Prostate gland (tissue), 2 donors: Measurements from ENCODE around the gene SBNO2. TPM values are rescaled to one million over a fixed set of nuclear protein-coding genes. Genes with fewer than 3 reads are reported as not detected.

Experiments used
- DNase-seq: peaks from one replicate; pipeline ENCODE4 v3.0.0-alpha.2; 2019; ENCODE audit warnings: low spot score
- H3K27ac ChIP-seq, 2 donors: fragments of 200-600 bp; sonication (generic); 2 replicates each; pipeline ENCODE4 v1.5.1; 2017 to 2019
- H3K27me3 ChIP-seq: fragments of 200-600 bp; sonication (generic); replicated peaks from 2 replicates; pipeline ENCODE4 v1.5.1; 2019; ENCODE audit not compliant: insufficient read depth
- H3K36me3 ChIP-seq, 2 donors: fragments of 200-600 bp; sonication (generic); 1 replicate in 1 of 2; 2 replicates in 1 of 2; pipeline versions ENCODE4 v1.5.1 to v1.8.1; 2017 to 2019
- H3K4me1 ChIP-seq: fragments of 200-600 bp; sonication (generic); replicated peaks from 2 replicates; pipeline ENCODE4 v1.5.1; 2019
- H3K4me3 ChIP-seq, 2 donors: fragments of 200-600 bp; sonication (generic); 2 replicates each; pipeline ENCODE4 v1.5.1; 2017 to 2019
- H3K9me3 ChIP-seq: fragments of 200-600 bp; sonication (generic); 2 replicates; pipeline ENCODE4 v1.5.1; 2017
- CTCF ChIP-seq, 4 experiments: fragments of 200-600 bp in 2 of 4; fragments of 450-650 bp in 2 of 4; sonication (generic) in 2 of 4; IDR thresholded peaks; 1 replicate in 3 of 4; 2 replicates in 1 of 4; pipeline ENCODE4 v1.5.1; 2016 to 2019; ENCODE audit warnings: antibody characterized with exemption in 4 of 4, mild to moderate bottlenecking in 2 of 4, moderate library complexity in 2 of 4
- POLR2A ChIP-seq: fragments of 450-650 bp; IDR thresholded peaks from one replicate; pipeline ENCODE4 v1.6.1; 2016; ENCODE audit warnings: antibody characterized with exemption, mild to moderate bottlenecking
- POLR2AphosphoS5 ChIP-seq: sonication (generic); formaldehyde crosslinking; IDR thresholded peaks from one replicate; pipeline ENCODE4 v1.6.1; 2017; ENCODE audit warnings: antibody characterized with exemption
- WGBS: methylation state at CpG from one replicate; pipeline ENCODE4 v1.1.5; 2018; 5-methylcytosine and 5-hydroxymethylcytosine counted together
- intact Hi-C: fragments of 100-400 bp; cut with DNase I; formaldehyde crosslinking; loops from one replicate; pipeline ENCODE4 v1.14.2; 2022
- total RNA-seq, 2 donors: library from RNA; depleted of rRNA; stranded (reverse); fragments of >200 nt; gene quantifications; one replicate each; pipeline ENCODE4 v1.1.0, GENCODE V29; 2016

Gene SBNO2
- total RNA-seq, 2 donors from 2014 or later: 32.5 to 79.9 TPM

GRCh38 chr19:1063030-1063908 lies 110.8 kb downstream of the SBNO2 start:
- TF ChIP-seq POLR2A (no peak), POLR2AphosphoS5 (no peak), CTCF (IDR thresholded peaks at IDR 0.05) (no peak)
- Histone ChIP-seq H3K27ac (no peak overlapping the region), H3K9me3 (no peaks in the 10 kb centered on the region), H3K4me3 (no peak overlapping the region), H3K36me3 (no peaks in the 10 kb centered on the region), H3K4me1 (peaks cover 6% of the 10 kb centered on the region), H3K27me3 (peaks cover 2% of the 10 kb centered on the region)
- no peak for DNase-seq
- intact Hi-C loops: no loop called here
- 94% methylated on average over 37 of the region's 37 CpGs for WGBS

- peaks cover 6% of the 10 kb centered on the region for H3K4me1 ChIP-seq
- 91% methylated on average over 17 of the region's 17 CpGs for WGBS
- TF ChIP-seq POLR2A: no peak
- TF ChIP-seq CTCF (IDR thresholded peaks at IDR 0.05): no peak
- DNase-seq: no peak
- no peak overlapping the region for H3K27ac ChIP-seq
- no peaks in the 10 kb centered on the region for H3K9me3 ChIP-seq
- no peak overlapping the region for H3K4me3 ChIP-seq
- H3K27me3 ChIP-seq: peaks cover 2% of the 10 kb centered on the region
- intact Hi-C loops: no loop called here
- H3K36me3 ChIP-seq: no peaks in the 10 kb centered on the region
Observed at GRCh38 chr19:1062387-1063029, 111.6 kb downstream of the SBNO2 start.

GRCh38 chr19:1061987-1062386 lies 112.1 kb downstream of the SBNO2 start:
- 96% methylated on average over 20 of the region's 20 CpGs for WGBS
- intact Hi-C loops: no loop called here
- H3K27me3 ChIP-seq: no peaks in the 10 kb centered on the region
- no peak for DNase-seq
- no peak overlapping the region for H3K4me3 ChIP-seq
- no peaks in the 10 kb centered on the region for H3K36me3 ChIP-seq
- H3K27ac ChIP-seq: no peak overlapping the region
- H3K9me3 ChIP-seq: peaks cover 4% of the 10 kb centered on the region
- no peak for TF ChIP-seq POLR2A
- TF ChIP-seq POLR2AphosphoS5: no peak
- TF ChIP-seq CTCF (IDR thresholded peaks at IDR 0.05): no peak
- peaks cover 5% of the 10 kb centered on the region for H3K4me1 ChIP-seq

GRCh38 chr19:1060689-1061088 lies 113.4 kb downstream of the SBNO2 start:
- peaks cover 6% of the 10 kb centered on the region for H3K9me3 ChIP-seq
- H3K27me3 ChIP-seq: no peaks in the 10 kb centered on the region
- no peaks in the 10 kb centered on the region for H3K4me1 ChIP-seq
- 93% methylated on average over 5 of the region's 5 CpGs for WGBS
- TF ChIP-seq POLR2A (no peak), CTCF (IDR thresholded peaks at IDR 0.05) (no peak), POLR2AphosphoS5 (no peak)
- no peaks in the 10 kb centered on the region for H3K36me3 ChIP-seq
- intact Hi-C loops: no loop called here
- no peak overlapping the region for H3K4me3 ChIP-seq
- H3K27ac ChIP-seq: no peak overlapping the region
- no peak for DNase-seq
